Uterus (tissue), 2 donors: ENCODE results near the gene BSCL2.
A peak's percentile ranks its signal among the peaks of the same experiment; 100 is the strongest.

Source experiments
- POLR2A ChIP-seq, 2 donors: fragments of 450-650 bp; IDR thresholded peaks; one replicate each; pipeline ENCODE4 v1.6.1; 2016; ENCODE audit warnings: antibody characterized with exemption in 2 of 2, mild to moderate bottlenecking in 1 of 2, moderate library complexity in 1 of 2
- TF ChIP-seq, protein P1 (sequence below), 4 experiments: fragments of 200-600 bp in 2 of 4; fragments of 450-650 bp in 2 of 4; sonication (generic) in 2 of 4; IDR thresholded peaks; one replicate each; pipeline ENCODE4 v1.5.1; 2016 to 2019; ENCODE audit warnings: antibody characterized with exemption in 4 of 4, mild to moderate bottlenecking in 2 of 4, moderate library complexity in 1 of 4

DNA sequence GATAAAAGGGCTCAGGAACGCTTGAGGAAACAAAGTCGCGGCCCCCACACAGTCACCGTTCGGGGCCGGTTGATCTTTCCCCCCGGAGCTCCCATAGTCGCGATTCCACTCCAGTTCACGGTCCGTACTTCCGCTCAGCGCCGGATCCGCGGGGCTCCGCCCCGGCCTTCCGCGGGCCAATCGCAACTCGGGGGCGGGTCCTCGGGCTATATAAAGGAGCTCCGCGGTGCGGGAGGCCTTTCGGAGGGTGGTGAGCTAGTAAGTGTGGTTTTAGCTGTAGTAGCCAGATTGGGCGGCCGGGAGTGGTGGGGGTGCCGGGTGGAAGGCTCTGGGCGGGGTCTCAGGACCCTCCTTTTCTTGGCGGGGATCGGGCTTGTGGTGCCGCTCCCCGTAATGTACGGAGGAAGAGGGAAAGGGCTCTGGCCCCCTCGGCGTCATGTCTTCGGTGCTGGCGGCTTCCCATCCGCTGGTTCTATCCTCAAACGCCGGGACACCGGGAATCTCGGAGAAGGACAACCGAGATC, 42.1 kb downstream of the BSCL2 start, which contains the start of the genes C11orf98 and CSKMT:
- TF ChIP-seq, protein P1, sequence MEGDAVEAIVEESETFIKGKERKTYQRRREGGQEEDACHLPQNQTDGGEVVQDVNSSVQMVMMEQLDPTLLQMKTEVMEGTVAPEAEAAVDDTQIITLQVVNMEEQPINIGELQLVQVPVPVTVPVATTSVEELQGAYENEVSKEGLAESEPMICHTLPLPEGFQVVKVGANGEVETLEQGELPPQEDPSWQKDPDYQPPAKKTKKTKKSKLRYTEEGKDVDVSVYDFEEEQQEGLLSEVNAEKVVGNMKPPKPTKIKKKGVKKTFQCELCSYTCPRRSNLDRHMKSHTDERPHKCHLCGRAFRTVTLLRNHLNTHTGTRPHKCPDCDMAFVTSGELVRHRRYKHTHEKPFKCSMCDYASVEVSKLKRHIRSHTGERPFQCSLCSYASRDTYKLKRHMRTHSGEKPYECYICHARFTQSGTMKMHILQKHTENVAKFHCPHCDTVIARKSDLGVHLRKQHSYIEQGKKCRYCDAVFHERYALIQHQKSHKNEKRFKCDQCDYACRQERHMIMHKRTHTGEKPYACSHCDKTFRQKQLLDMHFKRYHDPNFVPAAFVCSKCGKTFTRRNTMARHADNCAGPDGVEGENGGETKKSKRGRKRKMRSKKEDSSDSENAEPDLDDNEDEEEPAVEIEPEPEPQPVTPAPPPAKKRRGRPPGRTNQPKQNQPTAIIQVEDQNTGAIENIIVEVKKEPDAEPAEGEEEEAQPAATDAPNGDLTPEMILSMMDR (IDR thresholded peaks at IDR 0.05) = peak in 1 of 4 experiments; percentile 16
- peak; percentile 95 to 96 for TF ChIP-seq POLR2A (IDR thresholded peaks at IDR 0.05)
